ENCODE results near the gene MT1H.
"Not testable (repeated sequence)": the region's sequence is repeated elsewhere in the genome, so short reads cannot be mapped to it uniquely, and the experiment has no call there.

The MT1H gene

DNA sequence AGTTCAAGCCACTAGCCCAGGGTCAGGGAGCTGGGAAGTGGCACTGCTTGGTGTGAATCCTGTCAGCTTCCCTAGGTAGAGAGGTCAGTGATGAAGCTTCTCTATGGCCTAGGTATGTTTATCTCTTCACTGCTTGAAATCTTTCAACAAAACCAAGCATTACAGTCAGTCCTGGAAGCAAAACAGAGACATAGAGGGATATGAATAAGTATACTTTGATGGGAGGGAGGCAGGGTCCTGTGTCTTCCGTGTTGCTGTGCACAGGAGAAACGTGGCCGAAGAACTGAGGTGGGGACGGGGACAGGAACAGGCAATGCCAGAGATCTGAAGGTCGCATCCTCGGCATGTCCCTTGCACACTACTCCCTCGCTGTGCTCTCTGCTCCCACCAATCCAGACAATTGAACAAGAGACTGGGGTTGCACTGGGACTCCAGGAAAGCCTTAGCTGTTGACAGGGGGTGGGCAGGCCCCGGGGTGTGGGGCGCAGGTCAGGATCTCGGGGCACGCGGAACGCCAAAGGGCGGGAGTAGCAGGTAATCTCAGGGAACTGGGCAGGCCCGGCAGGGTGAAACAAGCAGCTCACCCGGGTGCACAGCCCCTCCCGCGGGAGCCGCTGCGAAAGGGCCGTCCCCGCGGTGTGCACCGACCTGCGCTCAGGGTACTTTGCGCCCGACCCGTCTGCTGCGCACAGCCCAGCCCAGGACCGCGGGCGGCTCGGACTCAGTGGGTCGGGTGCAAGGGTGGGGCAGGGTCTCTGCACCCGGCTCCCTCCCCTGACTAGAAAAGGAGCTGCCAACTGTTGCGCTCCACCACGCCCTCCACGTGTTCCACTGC is at the start of gene MT1H:
Gene MT1H (plus strand): TSS at position 810 of the 835 bp plus-strand sequence. CDS start 71 bp downstream, outside the sequence.
- no peak for TF ChIP-seq CTCF (IDR thresholded peaks at IDR 0.05; ENCODE audit: low read depth, low read length)
- H3K4me3 ChIP-seq (ENCODE audit: low read depth, low read length), result no peak within 1 kb of the TSS

- H3K4me3 ChIP-seq (ENCODE audit: low read depth, low read length), result no peak overlapping the region
- no peak for TF ChIP-seq CTCF (IDR thresholded peaks at IDR 0.05; ENCODE audit: low read depth, low read length)
These were observed 49.2 kb upstream of the MT1H start for GRCh38 chr16:56620339-56620897.

DNA sequence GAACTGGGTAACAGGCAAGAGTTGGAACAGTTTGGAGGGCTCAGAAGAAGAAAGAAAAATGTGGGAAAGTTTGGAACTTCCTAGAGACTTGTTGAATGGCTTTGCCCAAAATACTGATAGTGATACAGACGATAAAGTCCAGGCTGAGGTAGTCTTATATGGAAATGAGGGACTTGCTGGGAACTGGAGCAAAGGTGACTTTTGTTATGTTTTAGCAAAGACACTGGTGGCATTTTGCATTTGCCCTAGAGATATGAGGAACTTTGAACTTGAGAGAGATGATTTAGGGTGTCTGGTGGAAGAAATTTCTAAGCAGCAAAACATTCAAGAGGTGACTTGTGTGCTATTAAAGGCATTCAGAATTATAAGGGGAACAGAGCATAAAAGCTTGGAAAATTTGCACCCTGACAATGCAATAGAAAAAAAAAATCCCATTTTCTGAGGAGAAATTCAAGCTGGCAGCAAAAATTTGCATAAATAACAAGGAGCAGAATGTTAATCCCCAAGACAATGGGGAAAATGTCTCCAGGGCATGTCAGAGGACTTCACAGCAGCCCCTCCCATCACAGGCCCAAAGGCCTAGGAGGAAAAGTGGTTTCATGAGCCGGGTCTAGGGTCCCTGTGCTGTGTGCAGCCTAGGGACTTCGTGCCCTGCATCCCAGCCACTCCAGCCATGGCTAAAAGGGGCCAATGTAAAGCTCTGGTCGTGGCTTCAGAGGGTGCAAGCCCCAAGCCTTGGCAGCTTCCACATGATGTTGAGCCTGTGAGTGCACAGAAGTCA is 47.8 kb upstream of the MT1H start:
- not testable (repeated sequence) for H3K4me3 ChIP-seq (ENCODE audit: low read depth, low read length)

GRCh38 chr16:56623184-56623583 is 46.4 kb upstream of the MT1H start:
- H3K4me3 ChIP-seq (ENCODE audit: low read depth, low read length), result not testable (repeated sequence)

DNA sequence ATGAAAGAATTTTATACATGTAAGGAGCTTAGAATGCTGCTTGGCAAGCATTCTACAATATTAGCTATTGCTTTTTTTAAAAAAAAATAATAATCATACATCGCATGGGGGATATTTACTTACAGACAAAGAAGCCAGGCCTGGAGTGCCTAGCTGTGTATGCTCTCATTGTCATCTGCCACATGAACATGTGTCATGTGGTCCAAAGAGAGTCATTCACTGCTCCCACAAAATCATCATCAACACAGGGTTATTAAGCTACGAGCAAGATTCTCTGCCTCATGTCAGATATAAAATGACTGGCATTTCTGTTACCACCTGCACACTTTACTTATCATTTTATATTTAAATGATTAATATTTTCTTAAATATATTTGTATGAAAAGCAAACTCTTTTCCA is 46.0 kb upstream of the MT1H start:
- no peak overlapping the region for H3K4me3 ChIP-seq (ENCODE audit: low read depth, low read length)
- TF ChIP-seq CTCF (IDR thresholded peaks at IDR 0.05; ENCODE audit: low read depth, low read length), result no peak

DNA sequence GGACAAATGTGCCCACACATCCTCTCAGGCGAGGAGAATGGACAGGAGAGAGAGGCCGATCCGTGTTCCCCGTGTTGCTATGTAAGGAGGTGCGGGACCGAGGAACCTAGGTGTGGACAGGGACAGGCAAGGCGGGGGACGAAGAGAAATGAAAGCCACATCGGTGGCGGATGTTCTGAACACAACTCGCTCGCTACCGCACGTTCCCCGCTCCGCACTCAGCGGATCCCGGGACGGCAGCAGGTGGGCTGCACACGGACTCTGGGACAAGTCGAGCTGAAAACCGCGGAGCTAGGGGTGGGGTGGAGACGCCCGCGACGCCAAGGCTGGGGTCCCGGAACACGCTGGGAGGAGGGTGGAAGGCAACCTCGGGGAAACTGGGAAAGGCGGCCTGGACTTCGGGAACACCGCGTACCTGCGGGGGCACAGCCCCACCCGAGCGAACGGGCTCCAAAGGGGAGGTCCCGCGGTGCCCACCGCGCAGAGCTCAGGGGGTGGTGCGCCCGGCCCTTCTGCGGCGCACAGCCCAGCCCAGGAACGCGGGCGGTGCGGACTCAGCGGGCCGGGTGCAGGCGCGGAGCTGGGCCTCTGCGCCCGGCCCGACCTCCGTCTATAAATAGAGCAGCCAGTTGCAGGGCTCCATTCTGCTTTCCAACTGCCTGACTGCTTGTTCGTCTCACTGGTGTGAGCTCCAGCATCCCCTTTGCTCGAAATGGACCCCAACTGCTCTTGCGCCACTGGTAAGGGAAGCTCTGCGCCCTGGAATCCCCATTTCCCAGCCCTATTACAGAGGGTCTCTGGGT is 44.3 kb upstream of the MT1H start, which contains the start of gene MT1E:
Gene MT1E (plus strand): TSS at position 642 of the 803 bp plus-strand sequence. CDS start 71 bp downstream, at position 713.
- TF ChIP-seq CTCF (IDR thresholded peaks at IDR 0.05; ENCODE audit: low read depth, low read length), result no peak
- peak within 1 kb of the TSS; percentile 57 for H3K4me3 ChIP-seq (ENCODE audit: low read depth, low read length)

DNA sequence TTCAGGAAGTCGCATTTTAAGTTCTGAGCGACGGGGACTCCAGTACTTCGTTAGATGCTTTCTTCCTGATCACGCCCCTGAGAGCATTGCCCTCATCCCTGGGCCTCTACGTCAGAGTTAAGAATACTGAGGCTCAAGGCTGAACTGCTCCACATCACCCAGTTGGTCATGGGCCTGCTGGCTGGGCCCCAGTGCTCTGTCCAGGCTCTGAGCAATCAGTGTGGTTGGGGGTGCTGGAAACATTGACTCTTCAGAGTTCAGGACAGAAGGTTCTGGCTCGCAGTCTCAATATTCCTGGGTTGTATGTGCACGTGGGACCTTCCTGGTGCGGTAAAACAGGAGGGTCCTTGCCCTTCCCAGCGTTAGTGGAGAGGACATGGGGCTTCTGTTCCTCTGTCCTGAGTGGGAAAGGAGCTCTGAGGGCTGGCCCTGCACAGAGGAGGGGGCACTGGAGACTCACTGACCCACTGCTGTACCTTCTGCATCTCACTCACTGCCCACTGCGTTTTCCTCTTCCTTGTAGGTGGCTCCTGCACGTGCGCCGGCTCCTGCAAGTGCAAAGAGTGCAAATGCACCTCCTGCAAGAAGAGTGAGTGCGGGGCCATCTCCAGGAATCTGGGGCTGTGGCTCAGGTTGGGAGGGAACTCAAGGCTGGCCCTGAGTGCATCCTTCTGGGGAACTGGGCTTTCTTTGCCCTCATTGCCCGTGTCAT is 43.5 kb upstream of the MT1H start:
- peak overlapping the region; percentile 57 for H3K4me3 ChIP-seq (ENCODE audit: low read depth, low read length)
- TF ChIP-seq CTCF (IDR thresholded peaks at IDR 0.05; ENCODE audit: low read depth, low read length), result no peak

Measured in WI38 (cell line).